GM19438 (cell line): ENCODE measurements around the gene ALOX15.
"Not testable (repeated sequence)": the region's sequence is repeated elsewhere in the genome, so short reads cannot be mapped to it uniquely, and the experiment has no call there.

Experiments used
- ATAC-seq: cut with Tn5 transposase; IDR thresholded peaks from one replicate; pipeline ENCODE4 v1.9.1; 2021; ENCODE audit warnings: low read depth; ENCODE audit not compliant: unreplicated experiment

ALOX15 gene

GRCh38 chr17:4620531-4621101, 20.9 kb downstream of the ALOX15 start:
- no peak for ATAC-seq

GRCh38 chr17:4617590-4618351, 23.7 kb downstream of the ALOX15 start:
- ATAC-seq = no peak

GRCh38 chr17:4617090-4617489, 24.4 kb downstream of the ALOX15 start:
- ATAC-seq = no peak

- ATAC-seq = no peak
Measured at GRCh38 chr17:4616476-4616875, 25.0 kb downstream of the ALOX15 start.

GRCh38 chr17:4610656-4611055, 30.8 kb downstream of the ALOX15 start:
- ATAC-seq = no peak

GRCh38 chr17:4610162-4610561, 31.3 kb downstream of the ALOX15 start:
- no peak for ATAC-seq

GRCh38 chr17:4609761-4610160, 31.7 kb downstream of the ALOX15 start:
- no peak for ATAC-seq

GRCh38 chr17:4607773-4608187, 33.7 kb downstream of the ALOX15 start:
- no peak for ATAC-seq

- no peak for ATAC-seq
Measured at GRCh38 chr17:4607261-4607741, 34.2 kb downstream of the ALOX15 start.

- ATAC-seq = no peak
Measured at GRCh38 chr17:4605826-4606225, 35.7 kb downstream of the ALOX15 start.

GRCh38 chr17:4604736-4605135, 36.7 kb downstream of the ALOX15 start:
- not testable (repeated sequence) for ATAC-seq

- ATAC-seq = no peak
Measured at GRCh38 chr17:4604111-4604644, 37.3 kb downstream of the ALOX15 start.

GRCh38 chr17:4602041-4602440, 39.4 kb downstream of the ALOX15 start:
- no peak for ATAC-seq

- no peak for ATAC-seq
Measured at GRCh38 chr17:4601326-4601725, 40.2 kb downstream of the ALOX15 start.

GRCh38 chr17:4600563-4600962, 40.9 kb downstream of the ALOX15 start:
- no peak for ATAC-seq

- no peak for ATAC-seq
Measured at GRCh38 chr17:4599505-4600281, 41.8 kb downstream of the ALOX15 start.

GRCh38 chr17:4598776-4599504, 42.5 kb downstream of the ALOX15 start:
- ATAC-seq = no peak

GRCh38 chr17:4597975-4598374, 43.5 kb downstream of the ALOX15 start:
- no peak for ATAC-seq

- ATAC-seq = no peak
Measured at GRCh38 chr17:4596636-4597380, 44.7 kb downstream of the ALOX15 start.
